ENCODE results near the gene RPS6KA5. TPM values are rescaled to one million over a fixed set of nuclear protein-coding genes. Genes with fewer than 3 reads are reported as not detected.

RPS6KA5 gene
- total RNA-seq, 1 experiment from 2014 or later: 3.8 TPM

- Mint-ChIP-seq H3K4me3 (no peak overlapping the region), H3K36me3 (ENCODE audit: insufficient read depth in 1 of 3, low read depth in 3 of 3) (peaks cover 0 to 2% (median 0%) of the 10 kb centered on the region in 3 experiments; a peak in 1 of 7 replicates), H3K27me3 (ENCODE audit: low read depth) (no peaks in the 10 kb centered on the region; the same call in 1 of the 2 replicates), H3K9me3 (peaks cover 0 to 2% of the 10 kb centered on the region in 2 experiments; a peak in 1 of 5 replicates), H3K27ac (no peak overlapping the region), H3K4me1 (no peaks in the 10 kb centered on the region)
- Histone ChIP-seq H3K27me3 (ENCODE audit: insufficient read depth, low read length) (no peaks in the 10 kb centered on the region), H2BK5ac (ENCODE audit: insufficient read length, low read length) (no peak overlapping the region), H2AK5ac (ENCODE audit: insufficient read length, low read length) (no peak overlapping the region), H4K20me1 (ENCODE audit: control insufficient read depth, insufficient read depth, insufficient read length) (no peaks in the 10 kb centered on the region), H3T11ph (ENCODE audit: low read length) (no peak overlapping the region), H3K18ac (ENCODE audit: insufficient read length, low read depth, low read length) (no peak overlapping the region), H4K5ac (ENCODE audit: insufficient read length, low read depth, low read length) (no peak overlapping the region), H3K79me2 (ENCODE audit: insufficient read depth, low read length) (no peaks in the 10 kb centered on the region), H3K4me2 (ENCODE audit: insufficient read depth, insufficient read length, low read length) (no peak overlapping the region), H3K27ac (ENCODE audit: insufficient read length, low read depth, low read length) (no peak overlapping the region), H3K9ac (ENCODE audit: extremely low read depth, insufficient read length, low read length) (no peak overlapping the region), H3K79me1 (ENCODE audit: insufficient read depth, low read depth, low read length, poor library complexity, severe bottlenecking) (no peaks in the 10 kb centered on the region), H3K14ac (ENCODE audit: insufficient read depth, low read length) (no peak overlapping the region), H2BK20ac (ENCODE audit: low read depth, low read length, poor library complexity, severe bottlenecking) (no peak overlapping the region), H4K91ac (ENCODE audit: insufficient read length, low read depth, low read length) (no peak overlapping the region), H3K9me3 (ENCODE audit: control insufficient read depth, low read depth, low read length) (no peaks in the 10 kb centered on the region), H4K8ac (replicated peaks; ENCODE audit: insufficient read length, low read depth, low read length) (no peak overlapping the region), H2BK12ac (ENCODE audit: insufficient read length, low read depth, low read length) (no peak overlapping the region), H3K23me2 (ENCODE audit: insufficient read length, low read depth, low read length, poor library complexity, severe bottlenecking) (no peaks in the 10 kb centered on the region), H3K23ac (ENCODE audit: insufficient read length, low read depth, low read length) (no peak overlapping the region), H3K4ac (ENCODE audit: low read depth, low read length) (no peak overlapping the region), H3K56ac (ENCODE audit: insufficient read length, low read depth, low read length) (no peak overlapping the region), H2AFZ (ENCODE audit: low read length) (no peak overlapping the region), H2BK120ac (ENCODE audit: low read depth, low read length, poor library complexity, severe bottlenecking) (no peak overlapping the region), H2BK15ac (ENCODE audit: low read depth, low read length) (no peak overlapping the region), H3K4me1 (ENCODE audit: insufficient read depth, low read length) (no peaks in the 10 kb centered on the region)
- WGBS (ENCODE audit: extremely low coverage, insufficient read length, low lambda C conversion rate): no CpG with 5 or more reads among the region's 7 CpGs
- no peak for TF ChIP-seq CTCF (conservative IDR thresholded peaks at IDR 0.05)
- DNase-seq: no peak
Observed at GRCh38 chr14:91089958-91090535, 29.6 kb upstream of the RPS6KA5 start.
